Lower leg skin (tissue), 3 donors: ENCODE results near the gene MLLT3.

Source experiments
- POLR2A ChIP-seq, 2 donors: fragments of 450-650 bp; IDR thresholded peaks; one replicate each; pipeline ENCODE4 v1.6.1; 2016 to 2017; ENCODE audit warnings: antibody characterized with exemption in 2 of 2, mild to moderate bottlenecking in 1 of 2, moderate library complexity in 1 of 2
- TF ChIP-seq, protein P1 (sequence below), 3 donors: fragments of 450-650 bp; IDR thresholded peaks; one replicate each; pipeline ENCODE4 v1.5.1; 2016; ENCODE audit warnings: antibody characterized with exemption in 3 of 3, mild to moderate bottlenecking in 3 of 3, moderate library complexity in 2 of 3

DNA sequence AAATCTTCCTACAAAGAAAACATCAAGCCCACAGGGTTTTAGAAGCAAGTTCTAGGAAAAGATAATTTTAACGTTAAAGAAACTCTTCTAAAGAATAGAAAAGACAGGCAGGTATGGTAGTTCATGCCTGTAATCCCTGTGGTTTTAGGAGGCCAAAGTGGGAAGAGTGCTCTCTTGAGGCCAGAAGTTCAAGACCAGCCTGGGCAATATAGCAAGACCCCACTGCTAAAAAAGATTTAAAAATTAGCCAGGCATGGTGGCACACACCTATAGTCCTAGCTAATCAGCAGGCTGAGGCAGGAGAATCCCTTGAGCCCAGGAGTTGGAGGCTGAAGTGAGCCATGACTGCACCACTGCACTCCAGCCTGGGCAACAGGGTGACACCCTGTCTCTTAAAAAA, 193.3 kb downstream of the MLLT3 start:
- TF ChIP-seq, protein P1, sequence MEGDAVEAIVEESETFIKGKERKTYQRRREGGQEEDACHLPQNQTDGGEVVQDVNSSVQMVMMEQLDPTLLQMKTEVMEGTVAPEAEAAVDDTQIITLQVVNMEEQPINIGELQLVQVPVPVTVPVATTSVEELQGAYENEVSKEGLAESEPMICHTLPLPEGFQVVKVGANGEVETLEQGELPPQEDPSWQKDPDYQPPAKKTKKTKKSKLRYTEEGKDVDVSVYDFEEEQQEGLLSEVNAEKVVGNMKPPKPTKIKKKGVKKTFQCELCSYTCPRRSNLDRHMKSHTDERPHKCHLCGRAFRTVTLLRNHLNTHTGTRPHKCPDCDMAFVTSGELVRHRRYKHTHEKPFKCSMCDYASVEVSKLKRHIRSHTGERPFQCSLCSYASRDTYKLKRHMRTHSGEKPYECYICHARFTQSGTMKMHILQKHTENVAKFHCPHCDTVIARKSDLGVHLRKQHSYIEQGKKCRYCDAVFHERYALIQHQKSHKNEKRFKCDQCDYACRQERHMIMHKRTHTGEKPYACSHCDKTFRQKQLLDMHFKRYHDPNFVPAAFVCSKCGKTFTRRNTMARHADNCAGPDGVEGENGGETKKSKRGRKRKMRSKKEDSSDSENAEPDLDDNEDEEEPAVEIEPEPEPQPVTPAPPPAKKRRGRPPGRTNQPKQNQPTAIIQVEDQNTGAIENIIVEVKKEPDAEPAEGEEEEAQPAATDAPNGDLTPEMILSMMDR (IDR thresholded peaks at IDR 0.05): no peak
- TF ChIP-seq POLR2A (IDR thresholded peaks at IDR 0.05): no peak
